Spinal cord (tissue), 10 donors: ENCODE data around the gene INTS7. TPM values are rescaled to one million over a fixed set of nuclear protein-coding genes. Genes with fewer than 3 reads are reported as not detected.
"Not testable (repeated sequence)": the region's sequence is repeated elsewhere in the genome, so short reads cannot be mapped to it uniquely, and the experiment has no call there.

Experiments used
- DNase-seq, 6 donors: peaks; one replicate each; pipeline versions ENCODE4 v3.0.0 to v3.0.0-alpha.2; 2013 to 2015; ENCODE audit warnings: low spot score in 6 of 6, low read depth in 4 of 6
- H3K27ac ChIP-seq: one replicate; pipeline ENCODE4 v1.5.1; 2013; ENCODE audit warnings: low read depth, low read length, control low read depth
- H3K27me3 ChIP-seq: one replicate; pipeline ENCODE4 v1.6.1; 2013; ENCODE audit warnings: low read length; ENCODE audit not compliant: control insufficient read depth, insufficient read depth
- H3K36me3 ChIP-seq: one replicate; pipeline ENCODE4 v1.6.1; 2013; ENCODE audit warnings: low read length; ENCODE audit not compliant: control insufficient read depth, insufficient read depth
- H3K4me1 ChIP-seq: one replicate; pipeline ENCODE4 v1.6.1; 2013; ENCODE audit warnings: low read length; ENCODE audit not compliant: control insufficient read depth, insufficient read depth
- H3K4me3 ChIP-seq: one replicate; pipeline ENCODE4 v1.5.1; 2013; ENCODE audit warnings: low read depth, low read length, control low read depth
- H3K9me3 ChIP-seq: one replicate; pipeline ENCODE4 v1.6.1; 2013; ENCODE audit warnings: low read length; ENCODE audit not compliant: control insufficient read depth, insufficient read depth
- WGBS: methylation state at CpG from one replicate; pipeline ENCODE4 v1.1.5; 2013; ENCODE audit warnings: missing lambda C conversion rate; ENCODE audit not compliant: insufficient coverage; 5-methylcytosine and 5-hydroxymethylcytosine counted together
- polyA plus RNA-seq, 2 donors: library from polyadenylated mRNA; unstranded; fragments of 120-200 nt; gene quantifications; one replicate each; pipeline ENCODE4 v1.2.1, GENCODE V29; 2013; ENCODE audit not compliant: insufficient read length in 2 of 2
- total RNA-seq, 2 donors: library from RNA; depleted of rRNA in 1 of 2; stranded (reverse); fragments of 120-200 nt in 1 of 2; fragments of >200 nt in 1 of 2; gene quantifications; one replicate each; pipeline versions ENCODE4 v1.2.3 to v1.2.4, GENCODE V29; 2013 to 2014
- donor health status: healthy.

The INTS7 gene
- total and polyA plus RNA-seq, 4 donors = 12.8 to 22.5 (median 17.6) TPM

DNA sequence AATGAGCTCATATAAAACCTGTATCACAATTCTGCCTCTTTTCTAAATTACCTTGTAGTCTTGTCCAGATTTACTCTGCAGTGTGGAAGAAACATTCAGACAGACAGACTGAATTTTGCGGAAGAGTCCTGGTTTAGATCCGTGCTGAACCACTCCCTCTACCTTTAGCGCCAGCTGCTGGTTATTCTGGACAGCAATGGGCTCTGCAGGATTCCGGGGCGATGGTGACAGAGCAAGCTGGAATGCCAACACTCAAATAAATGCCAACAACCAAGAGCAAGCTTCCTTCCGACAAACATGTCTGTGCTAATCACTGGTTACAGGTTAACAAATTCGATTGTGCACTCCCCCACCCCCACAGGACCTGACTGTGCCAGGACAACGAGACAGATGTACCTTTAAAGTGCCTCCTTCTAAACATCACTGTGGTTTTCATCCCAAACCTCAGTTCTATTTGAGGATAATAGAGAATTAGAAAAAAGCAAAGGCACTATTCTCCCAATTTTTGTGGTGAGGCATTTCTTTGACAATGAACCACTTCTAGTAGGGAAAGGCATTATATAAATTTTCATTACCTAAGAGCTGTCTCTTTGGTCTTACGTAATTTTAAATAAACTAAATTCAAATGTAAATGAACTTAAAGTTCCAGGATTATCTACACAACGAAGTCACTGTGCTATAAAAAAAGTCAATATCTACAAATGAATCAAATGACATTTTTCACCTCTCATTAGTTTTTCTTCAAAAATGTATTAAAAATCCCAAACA lies 90.4 kb downstream of the INTS7 start:
- peak in 5 of 6 donors; percentile 12 to 67 (median 33) for DNase-seq

DNA sequence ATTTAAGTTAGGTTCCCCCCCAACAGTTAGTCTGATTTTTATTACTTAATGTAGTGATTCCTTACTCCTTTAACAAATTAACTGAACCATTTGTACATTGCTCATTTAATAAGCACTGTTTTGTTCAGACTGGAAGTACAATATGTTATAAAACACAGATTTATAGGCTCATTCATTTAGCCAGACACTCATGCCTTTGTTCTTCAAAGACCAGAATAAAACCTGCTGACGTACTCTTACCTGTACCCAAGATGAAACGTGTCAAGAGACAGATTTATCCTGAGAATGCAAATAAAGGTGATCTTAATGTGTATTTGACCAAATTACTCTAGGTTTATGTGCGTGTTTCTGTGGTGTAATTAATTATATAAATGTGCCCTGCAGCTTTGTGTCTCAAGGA lies 92.8 kb downstream of the INTS7 start:
- peaks cover 4% of the 10 kb centered on the region for H3K36me3 ChIP-seq
- H3K9me3 ChIP-seq = no peaks in the 10 kb centered on the region
- no peak for DNase-seq
- no CpG with 5 or more reads among the region's 3 CpGs for WGBS
- H3K4me3 ChIP-seq = no peak overlapping the region
- no peak overlapping the region for H3K27ac ChIP-seq
- H3K27me3 ChIP-seq = no peaks in the 10 kb centered on the region
- H3K4me1 ChIP-seq = peaks cover 2% of the 10 kb centered on the region

More for the DNA sequence above, 90.4 kb downstream of the INTS7 start:
- Histone ChIP-seq H3K9me3 (no peaks in the 10 kb centered on the region), H3K4me3 (no peak overlapping the region), H3K27ac (no peak overlapping the region), H3K4me1 (peaks cover 2% of the 10 kb centered on the region), H3K36me3 (peaks cover 4% of the 10 kb centered on the region), H3K27me3 (no peaks in the 10 kb centered on the region)
- 47% methylated on average over 7 of the region's 10 CpGs for WGBS

DNA sequence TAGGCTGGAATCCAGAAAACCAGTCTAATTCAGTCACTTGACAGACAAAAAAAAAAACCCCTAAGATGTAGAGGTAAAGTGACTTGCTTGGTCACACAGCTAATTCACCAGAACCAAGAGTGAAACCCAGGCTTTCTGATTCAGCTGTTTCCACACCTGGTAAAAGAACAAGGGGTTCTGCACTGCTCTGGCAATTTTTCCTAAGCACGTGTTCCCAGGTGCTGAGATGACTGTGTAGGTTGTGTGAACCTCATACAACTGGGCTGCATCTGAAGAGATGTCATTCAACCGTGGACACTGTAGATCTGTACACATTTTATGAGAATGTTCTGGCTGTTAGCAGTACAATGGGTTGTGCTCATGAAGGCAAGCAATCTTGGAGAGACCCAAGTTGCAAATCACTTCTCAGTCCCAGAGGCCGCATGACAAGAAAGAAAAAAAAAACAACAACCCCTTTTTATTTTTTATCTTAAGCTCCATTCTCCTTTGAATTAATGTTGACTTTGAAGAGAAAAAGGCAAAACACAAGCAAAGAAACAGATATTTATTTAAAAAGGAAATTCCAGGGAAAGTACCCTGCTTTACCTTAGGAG lies 95.4 kb downstream of the INTS7 start:
- H3K4me1 ChIP-seq = no peaks in the 10 kb centered on the region
- DNase-seq = no peak
- WGBS = 80% methylated on average over 1 of the region's 3 CpGs
- no peak overlapping the region for H3K4me3 ChIP-seq
- H3K36me3 ChIP-seq = peaks cover 4% of the 10 kb centered on the region
- H3K27ac ChIP-seq = no peak overlapping the region
- H3K27me3 ChIP-seq = no peaks in the 10 kb centered on the region
- no peaks in the 10 kb centered on the region for H3K9me3 ChIP-seq

DNA sequence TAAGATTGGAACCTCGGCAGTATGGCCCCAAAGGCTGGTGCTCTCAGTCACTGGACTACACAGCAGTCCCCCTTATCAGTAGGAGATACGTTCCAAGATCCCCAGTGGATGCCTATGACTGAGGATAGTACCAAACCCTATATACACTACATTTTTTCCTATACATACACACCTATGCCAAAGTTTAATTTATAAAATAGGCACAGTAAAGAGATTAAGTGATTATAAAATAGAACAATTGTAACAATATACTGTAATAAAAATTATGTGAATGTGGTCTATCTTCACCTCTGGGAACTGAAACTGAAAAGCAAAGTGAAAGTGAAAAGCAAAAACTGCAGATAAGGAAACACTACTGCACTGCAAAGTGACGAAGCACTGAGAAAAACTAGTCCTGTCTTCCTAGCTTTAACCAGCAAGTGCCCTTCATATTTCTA lies 96.8 kb downstream of the INTS7 start:
- Histone ChIP-seq H3K36me3 (peaks cover 4% of the 10 kb centered on the region), H3K27ac (no peak overlapping the region), H3K4me1 (no peaks in the 10 kb centered on the region), H3K27me3 (no peaks in the 10 kb centered on the region), H3K9me3 (no peaks in the 10 kb centered on the region), H3K4me3 (no peak overlapping the region)
- DNase-seq = no peak
- WGBS = 93% methylated on average over 2 of the region's 3 CpGs

DNA sequence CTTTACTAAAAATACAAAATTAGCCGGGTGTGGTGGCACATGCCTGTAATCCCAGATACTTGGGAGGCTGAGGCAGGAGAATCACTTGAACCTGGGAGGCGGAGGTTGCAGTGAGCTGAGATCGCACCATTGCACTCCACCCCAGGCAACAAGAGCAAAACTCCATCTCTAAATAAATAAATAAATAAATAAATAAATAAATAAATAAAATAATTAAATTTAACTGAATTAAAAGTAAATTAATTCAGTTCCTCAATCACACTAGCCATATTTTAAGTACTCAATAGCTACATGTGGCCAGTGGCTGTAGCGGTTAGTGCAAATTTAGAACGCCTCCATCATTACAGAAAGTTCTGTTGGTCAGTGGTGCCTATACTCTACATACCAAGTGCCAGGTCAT lies 97.9 kb downstream of the INTS7 start:
- not testable (repeated sequence) for H3K36me3 ChIP-seq, DNase-seq, H3K9me3 ChIP-seq, H3K27me3 ChIP-seq, H3K4me1 ChIP-seq, H3K27ac ChIP-seq, H3K4me3 ChIP-seq
- WGBS = 100% methylated on average over 1 of the region's 5 CpGs

DNA sequence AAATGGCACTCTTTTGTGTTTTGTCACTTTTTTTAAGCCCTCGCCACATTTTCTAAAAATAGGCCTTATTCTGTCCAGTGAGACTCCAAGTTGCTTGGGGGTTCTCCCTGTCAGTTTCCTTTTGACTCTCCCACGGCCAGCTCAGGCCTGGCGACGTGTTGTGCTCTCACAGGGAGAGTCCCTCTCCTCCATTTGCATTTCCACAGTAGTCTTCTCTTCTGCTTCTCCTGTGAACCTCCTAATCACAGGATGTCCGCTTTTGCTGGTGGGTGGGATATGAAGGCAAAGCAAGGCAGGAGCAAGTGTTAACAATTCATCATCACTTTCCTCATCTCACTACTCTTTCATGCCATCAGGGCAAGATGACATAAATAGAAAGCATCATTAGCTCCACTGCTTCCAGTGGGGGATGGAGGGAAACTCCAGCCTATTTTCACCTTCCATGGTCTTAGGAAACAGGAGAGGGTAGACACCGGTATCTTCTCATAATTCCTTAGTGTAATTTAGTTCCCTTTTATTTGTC lies 99.8 kb downstream of the INTS7 start:
- Histone ChIP-seq H3K36me3 (no peaks in the 10 kb centered on the region), H3K9me3 (no peaks in the 10 kb centered on the region), H3K27ac (no peak overlapping the region), H3K4me3 (no peak overlapping the region), H3K4me1 (no peaks in the 10 kb centered on the region), H3K27me3 (no peaks in the 10 kb centered on the region)
- 71% methylated on average over 1 of the region's 6 CpGs for WGBS
- DNase-seq = no peak

DNA sequence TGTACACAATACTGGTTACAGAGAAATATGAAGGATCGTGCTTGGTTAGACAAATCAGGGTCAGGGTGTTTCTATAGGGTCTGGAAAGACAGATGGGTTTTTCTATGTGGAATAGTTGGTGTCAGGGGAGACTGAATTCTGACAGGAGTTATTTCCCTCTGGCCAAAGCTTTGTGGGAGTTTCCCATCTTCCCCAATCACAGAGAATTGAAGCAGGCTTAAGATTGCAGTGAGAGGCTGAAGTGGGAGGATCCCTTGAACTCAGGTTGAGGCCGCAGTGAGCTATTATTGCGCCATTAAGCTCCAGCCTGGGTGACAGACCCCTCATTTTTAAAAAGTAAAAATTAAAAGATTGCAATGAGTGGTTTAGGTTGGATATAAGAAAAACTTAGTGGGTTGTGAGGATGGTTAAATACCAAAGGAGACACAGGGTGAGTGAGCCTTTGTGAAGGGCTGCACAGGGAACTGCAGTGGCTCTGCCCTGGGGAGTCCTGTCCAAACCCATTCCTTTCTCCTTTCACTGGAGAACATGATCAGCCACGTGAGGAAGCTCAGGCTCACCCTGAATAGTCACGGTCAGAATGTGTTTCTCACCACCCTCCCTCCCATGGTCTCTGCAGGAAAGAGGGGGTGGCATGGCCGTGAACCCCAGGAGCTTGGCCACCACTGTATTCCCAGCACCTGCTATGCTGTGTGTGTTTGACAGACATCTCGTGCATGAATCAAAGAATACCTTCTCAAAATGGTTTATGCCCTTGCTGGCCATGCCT lies 101.2 kb downstream of the INTS7 start:
- DNase-seq = no peak
- Histone ChIP-seq H3K27me3 (no peaks in the 10 kb centered on the region), H3K4me3 (no peak overlapping the region), H3K27ac (no peak overlapping the region), H3K36me3 (no peaks in the 10 kb centered on the region), H3K4me1 (no peaks in the 10 kb centered on the region), H3K9me3 (no peaks in the 10 kb centered on the region)
- WGBS = 54% methylated on average over 3 of the region's 7 CpGs

DNA sequence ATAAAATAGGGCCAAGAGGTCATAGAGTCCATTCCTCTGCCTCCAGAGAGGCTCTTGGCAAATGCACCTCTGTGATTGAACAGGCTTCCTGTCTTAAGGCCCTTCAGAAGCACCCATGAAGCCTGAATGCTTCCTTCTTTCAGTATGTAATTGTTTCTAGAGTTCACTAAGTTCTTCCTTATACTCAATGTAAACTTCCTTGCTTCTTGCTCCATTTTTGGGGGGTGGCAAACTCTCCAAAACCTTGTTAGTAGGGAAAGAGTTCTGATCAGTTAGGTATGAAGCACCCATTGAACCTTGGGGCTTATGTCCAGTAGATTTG lies 102.5 kb downstream of the INTS7 start:
- Histone ChIP-seq H3K27ac (no peak overlapping the region), H3K4me1 (no peaks in the 10 kb centered on the region), H3K27me3 (no peaks in the 10 kb centered on the region), H3K9me3 (no peaks in the 10 kb centered on the region), H3K4me3 (no peak overlapping the region), H3K36me3 (no peaks in the 10 kb centered on the region)
- DNase-seq = no peak

DNA sequence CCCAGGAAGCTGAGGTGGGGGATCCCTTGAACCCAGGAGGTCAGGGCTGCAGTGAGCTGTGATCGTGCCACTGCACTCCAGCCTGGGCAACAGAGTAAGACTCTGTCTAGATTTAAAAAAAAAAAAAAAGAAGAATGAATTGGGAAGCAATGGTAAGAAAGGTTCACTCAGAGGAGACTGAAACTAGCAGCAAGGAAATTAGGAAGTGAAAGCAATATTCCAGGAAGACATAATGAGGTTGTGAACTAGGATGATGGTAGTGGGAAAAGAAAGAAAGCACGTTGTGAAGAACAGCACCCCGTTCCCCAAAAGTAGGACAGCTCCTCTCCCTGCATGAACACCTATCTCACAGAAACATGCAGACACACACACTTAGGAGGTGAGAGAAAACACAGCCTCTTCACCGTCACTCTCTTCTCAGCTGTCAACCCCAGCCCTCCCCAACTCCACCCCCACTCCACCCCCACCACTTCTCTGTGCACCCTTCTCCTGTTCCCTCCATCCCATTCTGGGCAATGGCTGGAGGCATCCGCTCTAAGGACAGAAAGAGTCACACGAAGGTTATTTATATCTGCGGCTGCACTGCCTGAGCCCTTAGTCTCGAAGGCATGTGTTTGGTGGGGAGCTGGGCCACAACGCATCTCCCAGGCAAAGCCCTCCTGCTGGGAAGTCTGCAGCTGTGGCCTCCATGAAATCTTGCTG lies 103.0 kb downstream of the INTS7 start:
- Histone ChIP-seq H3K27me3 (no peaks in the 10 kb centered on the region), H3K27ac (no peak overlapping the region), H3K4me1 (no peaks in the 10 kb centered on the region), H3K4me3 (no peak overlapping the region), H3K9me3 (no peaks in the 10 kb centered on the region), H3K36me3 (no peaks in the 10 kb centered on the region)
- no peak for DNase-seq
- WGBS = 64% methylated on average over 6 of the region's 9 CpGs
